A673 (cell line): ENCODE results near the gene PCNX3. TPM values are rescaled to one million over a fixed set of nuclear protein-coding genes. Genes with fewer than 3 reads are reported as not detected.

Source experiments
- BruUV-seq: library from RNA; stranded (reverse); fragments of 400-500 nt; replicated peaks from 2 replicates; lab custom pipeline; 2021; lab: Mats Ljungman, UMichigan
- CTCF ChIA-PET: fragments of 300-600 bp; sonication (Branson Sonifier 250); formaldehyde crosslinking; loops from one replicate; lab custom pipeline; 2022; ENCODE audit warnings: antibody characterized with exemption; lab: Charles Lee
- POLR2A ChIA-PET: fragments of 300-600 bp; sonication (Branson Sonifier 250); formaldehyde crosslinking; loops from one replicate; lab custom pipeline; 2022; ENCODE audit warnings: antibody characterized with exemption; ENCODE audit not compliant: low non-redundant PET; lab: Charles Lee
- DNase-seq: peaks from one replicate; pipeline ENCODE4 v3.0.0-alpha.2; 2015; ENCODE audit warnings: low spot score
- H3K27ac ChIP-seq: fragments of 200-600 bp; sonication (generic); 2 replicates; pipeline ENCODE4 v1.5.1; 2016; ENCODE audit warnings: mixed run types, low read depth, mild to moderate bottlenecking, mixed read lengths, antibody characterized with exemption, low read length; ENCODE audit not compliant: poor library complexity, severe bottlenecking
- H3K27me3 ChIP-seq: fragments of 200-600 bp; sonication (generic); replicated peaks from 2 replicates; pipeline ENCODE4 v1.6.1; 2017; ENCODE audit warnings: mixed run types, low read depth, mild to moderate bottlenecking, mixed read lengths, antibody characterized with exemption, low read length; ENCODE audit not compliant: insufficient read depth, poor library complexity
- H3K36me3 ChIP-seq: fragments of 200-600 bp; sonication (generic); 2 replicates; pipeline ENCODE4 v1.6.1; 2016; ENCODE audit warnings: mixed run types, mild to moderate bottlenecking, mixed read lengths, antibody characterized with exemption, low read length; ENCODE audit not compliant: insufficient read depth, poor library complexity, severe bottlenecking
- H3K4me1 ChIP-seq: fragments of 200-600 bp; sonication (generic); 2 replicates; pipeline ENCODE4 v1.6.1; 2017; ENCODE audit warnings: mixed run types, mild to moderate bottlenecking, mixed read lengths, antibody characterized with exemption, low read length; ENCODE audit not compliant: insufficient read depth, poor library complexity, severe bottlenecking
- H3K4me3 ChIP-seq: fragments of 200-600 bp; sonication (generic); 2 replicates; pipeline ENCODE4 v1.5.1; 2016; ENCODE audit warnings: low read depth, mixed run types, mild to moderate bottlenecking, mixed read lengths, low read length; ENCODE audit not compliant: poor library complexity, severe bottlenecking
- H3K9me3 ChIP-seq: fragments of 200-600 bp; sonication (generic); 2 replicates; pipeline ENCODE4 v1.6.1; 2016; ENCODE audit warnings: mixed run types, low read depth, mild to moderate bottlenecking, mixed read lengths, antibody characterized with exemption, low read length; ENCODE audit not compliant: poor library complexity, severe bottlenecking
- CTCF ChIP-seq: fragments of 300-800, 200-600 bp; sonication (generic); conservative IDR thresholded peaks from 2 replicates; pipeline ENCODE4 v1.5.1; 2017; ENCODE audit warnings: low read depth, mild to moderate bottlenecking, antibody characterized with exemption, low read length, moderate library complexity, mixed read lengths
- EZH2 ChIP-seq: fragments of 200-600 bp; sonication (generic); IDR thresholded peaks from 2 replicates; pipeline ENCODE4 v1.6.1; 2017; ENCODE audit warnings: borderline replicate concordance, low read depth, mild to moderate bottlenecking, mixed read lengths, antibody characterized with exemption, low read length; ENCODE audit not compliant: poor library complexity, severe bottlenecking
- intact Hi-C: fragments of 100-400 bp; cut with micrococcal nuclease; formaldehyde crosslinking; loops from one replicate; pipeline ENCODE4 v1.10.0; 2022; ENCODE audit not compliant: unreplicated experiment
- total RNA-seq: library from RNA; stranded (reverse); gene quantifications from 2 replicates; pipeline ENCODE4 v1.2.3, GENCODE V29; 2021

PCNX3 gene
- total RNA-seq, 1 experiment from 2014 or later, result 68.0 TPM

GRCh38 chr11:65639623-65640482, 24.3 kb downstream of the PCNX3 start:
- intact Hi-C loops, result no loop called here
- no peak for TF ChIP-seq EZH2
- no peak for TF ChIP-seq CTCF
- BruUV-seq, result no TSS peak
- no peaks in the 10 kb centered on the region for H3K9me3 ChIP-seq
- CTCF ChIA-PET, result no interaction called here
- H3K4me1 ChIP-seq, result peaks cover 11% of the 10 kb centered on the region
- H3K27ac ChIP-seq, result no peak overlapping the region
- DNase-seq, result no peak
- no peaks in the 10 kb centered on the region for H3K27me3 ChIP-seq
- H3K4me3 ChIP-seq, result no peak overlapping the region
- POLR2A ChIA-PET, result no interaction called here
- H3K36me3 ChIP-seq, result peaks cover 19% of the 10 kb centered on the region

- peaks cover 11% of the 10 kb centered on the region for H3K4me1 ChIP-seq
- TF ChIP-seq EZH2 (no peak), CTCF (no peak)
- no peaks in the 10 kb centered on the region for H3K9me3 ChIP-seq
- H3K36me3 ChIP-seq, result peaks cover 10% of the 10 kb centered on the region
- CTCF ChIA-PET, result no interaction called here
- intact Hi-C loops, result no loop called here
- DNase-seq, result no peak
- H3K4me3 ChIP-seq, result no peak overlapping the region
- H3K27me3 ChIP-seq, result no peaks in the 10 kb centered on the region
- no TSS peak for BruUV-seq
- no peak overlapping the region for H3K27ac ChIP-seq
- POLR2A ChIA-PET, result no interaction called here
Measured at GRCh38 chr11:65640483-65641296, 25.1 kb downstream of the PCNX3 start.

- DNase-seq, result no peak
- BruUV-seq, result no TSS peak
- POLR2A ChIA-PET, result no interaction called here
Measured at GRCh38 chr11:65641297-65642013, 25.9 kb downstream of the PCNX3 start.

More at GRCh38 chr11:65641297-65642013, 25.9 kb downstream of the PCNX3 start:
- H3K27ac ChIP-seq, result no peak overlapping the region
- TF ChIP-seq CTCF (no peak), EZH2 (no peak)
- no peak overlapping the region for H3K4me3 ChIP-seq
- H3K36me3 ChIP-seq, result peaks cover 3% of the 10 kb centered on the region
- no peaks in the 10 kb centered on the region for H3K27me3 ChIP-seq
- peaks cover 11% of the 10 kb centered on the region for H3K4me1 ChIP-seq
- intact Hi-C loops, result no loop called here
- CTCF ChIA-PET, result no interaction called here
- no peaks in the 10 kb centered on the region for H3K9me3 ChIP-seq
